Upper lobe of right lung (tissue), 1 donor: ENCODE results near the gene IL16. TPM values are rescaled to one million over a fixed set of nuclear protein-coding genes. Genes with fewer than 3 reads are reported as not detected.
"Not testable (repeated sequence)": the region's sequence is repeated elsewhere in the genome, so short reads cannot be mapped to it uniquely, and the experiment has no call there.

ENCODE experiments used
- ATAC-seq: fragments of 200-7000 bp; cut with Tn5 transposase; one replicate; pipeline ENCODE4 v1.9.1; 2020; ENCODE audit warnings: mild to moderate bottlenecking, moderate library complexity
- DNase-seq: peaks from one replicate; pipeline ENCODE4 v3.0.0-alpha.2; 2020
- H3K27ac ChIP-seq: fragments of 200-600 bp; one replicate; pipeline ENCODE4 v1.8.0; 2022
- H3K27me3 ChIP-seq: fragments of 200-600 bp; one replicate; pipeline ENCODE4 v1.8.0; 2022; ENCODE audit warnings: mild to moderate bottlenecking
- H3K36me3 ChIP-seq: fragments of 200-600 bp; one replicate; pipeline ENCODE4 v1.8.0; 2022
- H3K4me1 ChIP-seq: fragments of 200-600 bp; one replicate; pipeline ENCODE4 v1.8.0; 2022
- H3K4me3 ChIP-seq: fragments of 200-600 bp; one replicate; pipeline ENCODE4 v1.8.0; 2022; ENCODE audit warnings: mild to moderate bottlenecking
- H3K9me3 ChIP-seq: fragments of 200-600 bp; one replicate; pipeline ENCODE4 v1.8.0; 2022
- intact Hi-C: fragments of 100-400 bp; cut with DNase I; formaldehyde crosslinking; loops from one replicate; pipeline ENCODE4 v1.11.0; 2022
- total RNA-seq: library from RNA; stranded (reverse); fragmentation: NEBNext Ultra II Directional; extraction: Animal tissue kit (Norgen Biotek cat#: 25700); gene quantifications from one replicate; pipeline ENCODE4 v1.2.1, GENCODE V29; 2021
- TF ChIP-seq, protein P1 (sequence below): fragments of 200-600 bp; IDR thresholded peaks from one replicate; pipeline ENCODE4 v1.8.0; 2022; ENCODE audit warnings: antibody characterized with exemption
- donor health status: DM: no; HTN: yes; CAD: no; lungs with severe emphysema.

The IL16 gene
- total RNA-seq, 1 donor from 2014 or later, result 39.3 TPM

DNA sequence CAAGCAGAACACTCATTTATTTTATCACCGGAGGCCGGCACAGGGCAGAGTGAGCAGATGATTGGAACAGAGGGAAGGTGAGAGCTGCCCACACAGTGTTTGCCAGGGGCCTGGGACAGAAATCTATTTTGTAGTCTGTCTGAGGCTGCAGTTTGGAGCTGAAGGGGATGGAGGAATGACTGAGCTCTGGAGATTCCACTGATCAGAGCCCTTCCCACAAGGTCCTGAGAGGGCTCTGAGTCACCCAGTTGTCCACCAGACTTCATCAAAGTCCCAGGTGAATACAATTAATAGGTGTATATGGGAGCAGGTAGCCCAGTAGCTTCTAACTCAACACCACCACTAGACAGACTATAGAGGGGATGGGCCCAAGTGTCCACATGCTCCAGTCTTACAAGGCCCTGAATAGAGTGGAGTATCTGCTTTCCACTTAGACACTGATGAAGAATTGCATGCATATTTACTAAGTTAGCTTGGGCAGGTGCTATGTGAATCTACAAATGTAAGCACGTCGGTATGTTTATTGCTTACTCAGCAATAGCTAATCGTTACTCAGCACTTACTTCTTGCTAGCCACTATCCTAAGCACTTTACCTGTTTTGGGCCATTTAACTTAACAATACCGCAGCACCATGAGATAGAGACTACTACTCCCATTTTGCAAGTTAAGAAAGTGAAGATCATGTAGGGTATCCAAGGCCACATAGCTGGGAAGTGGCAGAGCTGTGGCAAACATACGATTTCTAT, 130.0 kb downstream of the IL16 start:
- DNase-seq (no peak), ATAC-seq (no peak)
- Histone ChIP-seq H3K27me3 (no peaks in the 10 kb centered on the region), H3K36me3 (no peaks in the 10 kb centered on the region), H3K9me3 (no peaks in the 10 kb centered on the region), H3K4me3 (no peak overlapping the region), H3K4me1 (peaks cover 18% of the 10 kb centered on the region), H3K27ac (no peak overlapping the region)
- TF ChIP-seq, protein P1, sequence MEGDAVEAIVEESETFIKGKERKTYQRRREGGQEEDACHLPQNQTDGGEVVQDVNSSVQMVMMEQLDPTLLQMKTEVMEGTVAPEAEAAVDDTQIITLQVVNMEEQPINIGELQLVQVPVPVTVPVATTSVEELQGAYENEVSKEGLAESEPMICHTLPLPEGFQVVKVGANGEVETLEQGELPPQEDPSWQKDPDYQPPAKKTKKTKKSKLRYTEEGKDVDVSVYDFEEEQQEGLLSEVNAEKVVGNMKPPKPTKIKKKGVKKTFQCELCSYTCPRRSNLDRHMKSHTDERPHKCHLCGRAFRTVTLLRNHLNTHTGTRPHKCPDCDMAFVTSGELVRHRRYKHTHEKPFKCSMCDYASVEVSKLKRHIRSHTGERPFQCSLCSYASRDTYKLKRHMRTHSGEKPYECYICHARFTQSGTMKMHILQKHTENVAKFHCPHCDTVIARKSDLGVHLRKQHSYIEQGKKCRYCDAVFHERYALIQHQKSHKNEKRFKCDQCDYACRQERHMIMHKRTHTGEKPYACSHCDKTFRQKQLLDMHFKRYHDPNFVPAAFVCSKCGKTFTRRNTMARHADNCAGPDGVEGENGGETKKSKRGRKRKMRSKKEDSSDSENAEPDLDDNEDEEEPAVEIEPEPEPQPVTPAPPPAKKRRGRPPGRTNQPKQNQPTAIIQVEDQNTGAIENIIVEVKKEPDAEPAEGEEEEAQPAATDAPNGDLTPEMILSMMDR, result no peak
- intact Hi-C loops, result no loop called here

DNA sequence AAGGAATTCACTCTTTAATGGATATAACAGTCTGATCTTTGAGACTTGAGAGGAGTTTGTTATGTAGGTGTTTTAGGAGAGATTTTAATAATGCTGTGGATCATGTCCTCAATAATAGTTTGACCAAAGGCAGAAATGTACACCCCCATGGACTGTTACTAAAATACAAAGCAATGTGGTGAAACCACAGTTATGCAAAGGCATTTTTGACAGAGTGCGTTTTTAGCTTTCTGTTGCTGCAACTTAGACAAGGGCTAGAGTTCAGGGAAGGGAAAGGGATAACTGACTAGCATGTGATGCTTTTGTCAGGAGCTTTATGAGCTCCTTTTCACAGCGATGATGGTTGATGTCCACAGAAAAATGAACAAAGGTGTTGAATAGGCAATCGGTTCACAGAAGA, 130.8 kb downstream of the IL16 start:
- no peaks in the 10 kb centered on the region for H3K9me3 ChIP-seq
- H3K4me1 ChIP-seq, result peaks cover 17% of the 10 kb centered on the region
- intact Hi-C loops, result no loop called here
- H3K27me3 ChIP-seq, result no peaks in the 10 kb centered on the region
- no peak overlapping the region for H3K27ac ChIP-seq
- H3K4me3 ChIP-seq, result no peak overlapping the region
- TF ChIP-seq, protein P1, result no peak
- ATAC-seq, result no peak
- DNase-seq, result no peak
- no peaks in the 10 kb centered on the region for H3K36me3 ChIP-seq

DNA sequence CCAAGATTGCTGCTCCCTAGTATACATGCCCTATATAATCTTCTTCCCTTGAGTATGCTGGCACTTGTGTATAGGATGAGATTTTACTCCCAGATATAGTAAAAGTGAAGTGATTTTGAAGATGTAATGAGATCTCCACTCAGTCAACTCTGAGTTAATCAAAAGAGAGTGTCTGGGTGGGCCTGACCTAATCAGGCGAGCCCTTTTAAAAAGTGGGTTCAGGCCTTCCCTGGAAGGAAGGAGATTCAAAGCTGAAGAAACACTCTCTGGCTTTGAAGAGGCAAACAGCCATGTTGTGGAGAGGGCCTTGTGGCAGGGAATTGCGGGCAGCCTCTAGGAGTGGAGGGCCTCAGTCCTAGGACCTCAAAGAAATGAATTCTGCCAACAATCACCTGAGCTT, 132.8 kb downstream of the IL16 start:
- Histone ChIP-seq H3K4me3 (no peak overlapping the region), H3K9me3 (no peaks in the 10 kb centered on the region), H3K27me3 (no peaks in the 10 kb centered on the region), H3K27ac (no peak overlapping the region), H3K36me3 (no peaks in the 10 kb centered on the region), H3K4me1 (peaks cover 6% of the 10 kb centered on the region)
- DNase-seq, result no peak
- intact Hi-C loops, result no loop called here
- ATAC-seq, result no peak
- TF ChIP-seq, protein P1, result no peak

DNA sequence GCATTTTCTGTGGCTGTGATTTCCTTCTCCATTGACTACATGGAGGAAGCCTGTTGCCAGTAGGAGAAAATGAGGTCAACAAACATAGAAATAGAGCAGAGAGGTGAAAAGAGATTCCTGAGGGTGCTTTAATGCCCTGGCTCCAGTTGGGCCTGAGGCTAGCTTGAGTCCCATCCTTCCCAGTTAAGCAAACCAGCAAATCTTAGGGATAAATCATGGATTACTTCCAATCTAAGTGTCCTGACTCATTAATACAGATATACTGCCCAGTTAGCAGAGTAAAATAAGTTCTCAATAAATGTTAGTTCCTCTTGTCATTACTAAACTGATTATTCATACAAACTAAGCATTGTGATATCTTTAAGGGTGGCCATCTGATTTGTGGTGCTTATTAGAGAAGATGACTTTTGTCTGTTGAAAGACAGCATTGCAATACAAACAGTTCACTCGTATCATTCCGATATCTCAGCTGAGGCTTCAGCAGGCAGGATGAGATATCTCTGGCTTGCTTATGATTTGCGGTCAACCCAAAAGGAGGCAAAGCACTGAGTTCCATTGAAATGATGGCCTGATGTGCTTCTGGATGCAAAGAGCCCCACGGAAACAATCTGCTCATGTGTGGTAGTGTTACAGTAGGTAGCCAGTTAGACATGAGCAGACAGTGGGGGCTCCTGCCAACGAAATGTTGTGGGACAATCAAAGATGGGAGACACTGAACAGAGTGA, 133.8 kb downstream of the IL16 start:
- H3K36me3 ChIP-seq, result no peaks in the 10 kb centered on the region
- no peaks in the 10 kb centered on the region for H3K9me3 ChIP-seq
- H3K4me1 ChIP-seq, result no peaks in the 10 kb centered on the region
- ATAC-seq (no peak), DNase-seq (no peak)
- TF ChIP-seq, protein P1, result no peak
- no peaks in the 10 kb centered on the region for H3K27me3 ChIP-seq
- intact Hi-C loops, result loop anchor here (10.0 kb wide), 1 partner anchor 64 kb away; no protein-coding TSS in a partner anchor
- H3K4me3 ChIP-seq, result no peak overlapping the region
- H3K27ac ChIP-seq, result no peak overlapping the region

DNA sequence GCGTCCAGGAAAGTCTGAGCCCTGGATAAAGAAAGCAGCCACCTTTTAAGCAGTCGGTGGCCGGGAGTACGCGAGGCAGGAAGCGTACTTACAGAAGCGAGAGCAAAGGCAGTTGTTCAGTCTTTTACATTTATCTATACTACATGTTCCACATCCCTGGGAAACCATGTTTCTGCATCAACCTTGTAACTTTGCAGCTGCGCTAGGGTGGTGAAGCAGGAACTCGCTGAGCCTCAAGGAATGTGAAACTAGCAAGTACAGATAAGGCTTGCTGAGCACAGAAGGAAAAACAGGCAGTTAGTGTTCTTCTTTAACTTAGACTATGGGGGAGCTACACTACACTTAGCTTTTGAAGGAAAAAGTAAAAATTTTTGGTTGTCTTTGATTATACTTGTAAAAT, 134.5 kb downstream of the IL16 start:
- not testable (repeated sequence) for H3K4me3 ChIP-seq, H3K27ac ChIP-seq, H3K27me3 ChIP-seq, H3K36me3 ChIP-seq, DNase-seq, ATAC-seq, H3K4me1 ChIP-seq, H3K9me3 ChIP-seq
- intact Hi-C loops, result loop anchor here (10.0 kb wide), 1 partner anchor 64 kb away; no protein-coding TSS in a partner anchor

DNA sequence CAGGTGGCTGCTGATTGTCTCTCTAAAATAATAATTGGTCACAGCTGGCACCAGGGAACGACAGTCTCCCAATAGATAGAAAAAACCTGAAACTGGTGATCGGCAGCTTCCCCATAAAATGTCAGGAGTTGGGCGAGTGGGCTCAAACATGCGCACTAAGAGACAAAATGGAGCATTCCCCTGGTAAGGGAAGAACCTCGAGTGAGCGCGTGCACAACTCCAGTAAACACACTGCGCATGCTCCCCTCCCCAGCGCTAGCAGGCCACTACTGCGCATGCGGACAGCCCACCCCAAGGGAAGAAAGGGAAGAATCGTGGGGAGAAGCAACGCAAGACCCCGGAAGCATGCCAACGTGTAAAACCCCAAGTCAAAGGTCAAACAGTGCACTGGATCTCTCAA, 134.9 kb downstream of the IL16 start:
- H3K36me3 ChIP-seq, result no peaks in the 10 kb centered on the region
- no peak overlapping the region for H3K4me3 ChIP-seq
- intact Hi-C loops, result loop anchor here (10.0 kb wide), 1 partner anchor 63 kb away; no protein-coding TSS in a partner anchor
- H3K9me3 ChIP-seq, result no peaks in the 10 kb centered on the region
- TF ChIP-seq, protein P1, result no peak
- no peaks in the 10 kb centered on the region for H3K4me1 ChIP-seq
- H3K27ac ChIP-seq, result no peak overlapping the region
- DNase-seq (no peak), ATAC-seq (no peak)
- H3K27me3 ChIP-seq, result no peaks in the 10 kb centered on the region
